Prostate gland (tissue), 2 donors: Measurements from ENCODE around the gene HAL. TPM values are rescaled to one million over a fixed set of nuclear protein-coding genes. Genes with fewer than 3 reads are reported as not detected.

Experiments used
- DNase-seq: peaks from one replicate; pipeline ENCODE4 v3.0.0-alpha.2; 2019; ENCODE audit warnings: low spot score
- H3K27ac ChIP-seq, 2 donors: fragments of 200-600 bp; sonication (generic); 2 replicates each; pipeline ENCODE4 v1.5.1; 2017 to 2019
- H3K27me3 ChIP-seq: fragments of 200-600 bp; sonication (generic); replicated peaks from 2 replicates; pipeline ENCODE4 v1.5.1; 2019; ENCODE audit not compliant: insufficient read depth
- H3K36me3 ChIP-seq, 2 donors: fragments of 200-600 bp; sonication (generic); 1 replicate in 1 of 2; 2 replicates in 1 of 2; pipeline versions ENCODE4 v1.5.1 to v1.8.1; 2017 to 2019
- H3K4me1 ChIP-seq: fragments of 200-600 bp; sonication (generic); replicated peaks from 2 replicates; pipeline ENCODE4 v1.5.1; 2019
- H3K4me3 ChIP-seq, 2 donors: fragments of 200-600 bp; sonication (generic); 2 replicates each; pipeline ENCODE4 v1.5.1; 2017 to 2019
- H3K9me3 ChIP-seq: fragments of 200-600 bp; sonication (generic); 2 replicates; pipeline ENCODE4 v1.5.1; 2017
- CTCF ChIP-seq, 4 experiments: fragments of 200-600 bp in 2 of 4; fragments of 450-650 bp in 2 of 4; sonication (generic) in 2 of 4; IDR thresholded peaks; 1 replicate in 3 of 4; 2 replicates in 1 of 4; pipeline ENCODE4 v1.5.1; 2016 to 2019; ENCODE audit warnings: antibody characterized with exemption in 4 of 4, mild to moderate bottlenecking in 2 of 4, moderate library complexity in 2 of 4
- POLR2A ChIP-seq: fragments of 450-650 bp; IDR thresholded peaks from one replicate; pipeline ENCODE4 v1.6.1; 2016; ENCODE audit warnings: antibody characterized with exemption, mild to moderate bottlenecking
- POLR2AphosphoS5 ChIP-seq: sonication (generic); formaldehyde crosslinking; IDR thresholded peaks from one replicate; pipeline ENCODE4 v1.6.1; 2017; ENCODE audit warnings: antibody characterized with exemption
- WGBS: methylation state at CpG from one replicate; pipeline ENCODE4 v1.1.5; 2018; 5-methylcytosine and 5-hydroxymethylcytosine counted together
- intact Hi-C: fragments of 100-400 bp; cut with DNase I; formaldehyde crosslinking; loops from one replicate; pipeline ENCODE4 v1.14.2; 2022
- total RNA-seq, 2 donors: library from RNA; depleted of rRNA; stranded (reverse); fragments of >200 nt; gene quantifications; one replicate each; pipeline ENCODE4 v1.1.0, GENCODE V29; 2016

Gene HAL
- total RNA-seq, 2 donors from 2014 or later = 0.27 TPM; not detected in 1

- Histone ChIP-seq H3K27ac (no peak overlapping the region), H3K36me3 (no peaks in the 10 kb centered on the region), H3K9me3 (no peaks in the 10 kb centered on the region), H3K4me1 (no peaks in the 10 kb centered on the region), H3K27me3 (no peaks in the 10 kb centered on the region), H3K4me3 (no peak overlapping the region)
- 97% methylated on average over 2 of the region's 2 CpGs for whole genome bisulfite sequencing
- TF ChIP-seq CTCF (IDR thresholded peaks at IDR 0.05) = no peak
- no peak for TF ChIP-seq POLR2A
- TF ChIP-seq POLR2AphosphoS5 = no peak
- intact Hi-C loops = no loop called here
- DNase-seq = no peak
Measured at GRCh38 chr12:95967301-95967700, 28.8 kb downstream of the HAL start.

GRCh38 chr12:95966287-95966870 is 29.8 kb downstream of the HAL start:
- intact Hi-C loops = no loop called here
- H3K4me3 ChIP-seq = no peak overlapping the region
- no peak overlapping the region for H3K27ac ChIP-seq
- H3K36me3 ChIP-seq = no peaks in the 10 kb centered on the region
- 70% methylated on average over 7 of the region's 7 CpGs for WGBS
- no peaks in the 10 kb centered on the region for H3K27me3 ChIP-seq
- no peaks in the 10 kb centered on the region for H3K9me3 ChIP-seq
- DNase-seq = no peak
- no peak for TF ChIP-seq CTCF (IDR thresholded peaks at IDR 0.05)
- no peak for TF ChIP-seq POLR2AphosphoS5
- TF ChIP-seq POLR2A = no peak
- no peaks in the 10 kb centered on the region for H3K4me1 ChIP-seq

- no peak for DNase-seq
- intact Hi-C loops = no loop called here
- H3K27ac ChIP-seq = no peak overlapping the region
- no peaks in the 10 kb centered on the region for H3K4me1 ChIP-seq
- WGBS = 84% methylated on average over 2 of the region's 2 CpGs
- no peaks in the 10 kb centered on the region for H3K36me3 ChIP-seq
- H3K27me3 ChIP-seq = no peaks in the 10 kb centered on the region
- no peak overlapping the region for H3K4me3 ChIP-seq
- H3K9me3 ChIP-seq = no peaks in the 10 kb centered on the region
- TF ChIP-seq CTCF (IDR thresholded peaks at IDR 0.05) (no peak), POLR2AphosphoS5 (no peak), POLR2A (no peak)
Measured at GRCh38 chr12:95963096-95963495, 33.0 kb downstream of the HAL start.

GRCh38 chr12:95962222-95962621 is 33.9 kb downstream of the HAL start:
- WGBS = 71% methylated on average over 7 of the region's 7 CpGs
- intact Hi-C loops = no loop called here

More at GRCh38 chr12:95962222-95962621, 33.9 kb downstream of the HAL start:
- Histone ChIP-seq H3K36me3 (no peaks in the 10 kb centered on the region), H3K4me1 (no peaks in the 10 kb centered on the region), H3K27me3 (no peaks in the 10 kb centered on the region), H3K4me3 (no peak overlapping the region), H3K9me3 (no peaks in the 10 kb centered on the region), H3K27ac (no peak overlapping the region)
- no peak for TF ChIP-seq POLR2AphosphoS5
- TF ChIP-seq CTCF (IDR thresholded peaks at IDR 0.05) = no peak
- no peak for TF ChIP-seq POLR2A
- DNase-seq = no peak
